GM11168 (cell line): ENCODE measurements around the gene COL4A1.

Experiments
- in situ Hi-C: fragments of 300-500 bp; cut with MboI; formaldehyde crosslinking; loops from one replicate; pipeline ENCODE4 v1.12.0; 2022; ENCODE audit warnings: low sequenced_read_pairs; ENCODE audit not compliant: unreplicated experiment

The COL4A1 gene

GRCh38 chr13:110280231-110280813 is 26.6 kb downstream of the COL4A1 start:
- in situ Hi-C loops: no loop called here

- in situ Hi-C loops: no loop called here
Measured at GRCh38 chr13:110279684-110280083, 27.3 kb downstream of the COL4A1 start.

GRCh38 chr13:110278859-110279258 is 28.1 kb downstream of the COL4A1 start:
- in situ Hi-C loops: no loop called here

GRCh38 chr13:110277357-110277975 is 29.5 kb downstream of the COL4A1 start:
- in situ Hi-C loops: no loop called here

- in situ Hi-C loops: no loop called here
Measured at GRCh38 chr13:110276553-110276950, 30.4 kb downstream of the COL4A1 start.

GRCh38 chr13:110275931-110276552 is 30.9 kb downstream of the COL4A1 start:
- in situ Hi-C loops: no loop called here

GRCh38 chr13:110274687-110275086 is 32.3 kb downstream of the COL4A1 start:
- in situ Hi-C loops: no loop called here

GRCh38 chr13:110273254-110273653 is 33.7 kb downstream of the COL4A1 start:
- in situ Hi-C loops: no loop called here

- in situ Hi-C loops: no loop called here
Measured at GRCh38 chr13:110272651-110273050, 34.3 kb downstream of the COL4A1 start.

GRCh38 chr13:110272227-110272626 is 34.7 kb downstream of the COL4A1 start:
- in situ Hi-C loops: no loop called here

GRCh38 chr13:110271313-110271712 is 35.6 kb downstream of the COL4A1 start:
- in situ Hi-C loops: no loop called here

GRCh38 chr13:110270507-110270906 is 36.5 kb downstream of the COL4A1 start:
- in situ Hi-C loops: no loop called here

- in situ Hi-C loops: no loop called here
Measured at GRCh38 chr13:110269509-110270185, 37.3 kb downstream of the COL4A1 start.

- in situ Hi-C loops: no loop called here
Measured at GRCh38 chr13:110268576-110269185, 38.3 kb downstream of the COL4A1 start.

GRCh38 chr13:110268061-110268460 is 38.9 kb downstream of the COL4A1 start:
- in situ Hi-C loops: no loop called here

GRCh38 chr13:110266983-110267382 is 40.0 kb downstream of the COL4A1 start:
- in situ Hi-C loops: no loop called here

- in situ Hi-C loops: no loop called here
Measured at GRCh38 chr13:110266431-110266809, 40.5 kb downstream of the COL4A1 start.

- in situ Hi-C loops: no loop called here
Measured at GRCh38 chr13:110265682-110266430, 41.1 kb downstream of the COL4A1 start.

- in situ Hi-C loops: no loop called here
Measured at GRCh38 chr13:110265341-110265681, 41.6 kb downstream of the COL4A1 start.

GRCh38 chr13:110264685-110265275 is 42.2 kb downstream of the COL4A1 start:
- in situ Hi-C loops: no loop called here
